Hematopoietic multipotent progenitor cell treated with erythropoietin and hydrocortisone succinate and interleukin-3 and kit ligand, for 6 days (in vitro differentiated cells): ENCODE measurements around the gene SBF2.
"Not testable (repeated sequence)": the region's sequence is repeated elsewhere in the genome, so short reads cannot be mapped to it uniquely, and the experiment has no call there.

Experiments
- DNase-seq: peaks from one replicate; pipeline ENCODE4 v3.0.0-alpha.2; 2015

The SBF2 gene

GRCh38 chr11:9943386-9944110 lies 350.5 kb downstream of the SBF2 start:
- no peak for DNase-seq

GRCh38 chr11:9941991-9942390 lies 352.0 kb downstream of the SBF2 start:
- DNase-seq, result no peak

- DNase-seq, result not testable (repeated sequence)
These were observed 354.9 kb downstream of the SBF2 start for GRCh38 chr11:9939150-9939549.

GRCh38 chr11:9936754-9937153 lies 357.3 kb downstream of the SBF2 start:
- DNase-seq, result no peak

GRCh38 chr11:9932843-9933242 lies 361.2 kb downstream of the SBF2 start:
- not testable (repeated sequence) for DNase-seq

- DNase-seq, result not testable (repeated sequence)
These were observed 363.3 kb downstream of the SBF2 start for GRCh38 chr11:9930562-9931331.

- DNase-seq, result no peak
These were observed 366.3 kb downstream of the SBF2 start for GRCh38 chr11:9927670-9928069.

- no peak for DNase-seq
These were observed 370.7 kb downstream of the SBF2 start for GRCh38 chr11:9923280-9923679.

GRCh38 chr11:9922806-9923205 lies 371.2 kb downstream of the SBF2 start:
- DNase-seq, result no peak

- DNase-seq, result no peak
These were observed 377.5 kb downstream of the SBF2 start for GRCh38 chr11:9916480-9916879.

GRCh38 chr11:9914064-9914463 lies 380.0 kb downstream of the SBF2 start:
- DNase-seq, result no peak

GRCh38 chr11:9905960-9906791 lies 387.8 kb downstream of the SBF2 start:
- no peak for DNase-seq

GRCh38 chr11:9905501-9905951 lies 388.5 kb downstream of the SBF2 start:
- DNase-seq, result no peak

GRCh38 chr11:9903579-9903978 lies 390.4 kb downstream of the SBF2 start:
- no peak for DNase-seq

- DNase-seq, result no peak
These were observed 392.1 kb downstream of the SBF2 start for GRCh38 chr11:9901943-9902342.

- DNase-seq, result not testable (repeated sequence)
These were observed 393.8 kb downstream of the SBF2 start for GRCh38 chr11:9900253-9900652.

GRCh38 chr11:9899676-9900075 lies 394.3 kb downstream of the SBF2 start:
- DNase-seq, result no peak

GRCh38 chr11:9896902-9897301 lies 397.1 kb downstream of the SBF2 start:
- no peak for DNase-seq

- DNase-seq, result no peak
These were observed 399.0 kb downstream of the SBF2 start for GRCh38 chr11:9895006-9895405.

- DNase-seq, result no peak
These were observed 400.5 kb downstream of the SBF2 start for GRCh38 chr11:9893474-9893873.

GRCh38 chr11:9888938-9889337 lies 405.1 kb downstream of the SBF2 start:
- no peak for DNase-seq

GRCh38 chr11:9887472-9887871 lies 406.5 kb downstream of the SBF2 start:
- DNase-seq, result no peak

GRCh38 chr11:9886595-9886994 lies 407.4 kb downstream of the SBF2 start:
- DNase-seq, result no peak
